OCI-M1 (cell line): ENCODE results near the gene C14orf180.

Experiments used
- DNase-seq: peaks from one replicate; lab custom pipeline; 2025; lab: John Stamatoyannopoulos, UW

The C14orf180 gene

DNA sequence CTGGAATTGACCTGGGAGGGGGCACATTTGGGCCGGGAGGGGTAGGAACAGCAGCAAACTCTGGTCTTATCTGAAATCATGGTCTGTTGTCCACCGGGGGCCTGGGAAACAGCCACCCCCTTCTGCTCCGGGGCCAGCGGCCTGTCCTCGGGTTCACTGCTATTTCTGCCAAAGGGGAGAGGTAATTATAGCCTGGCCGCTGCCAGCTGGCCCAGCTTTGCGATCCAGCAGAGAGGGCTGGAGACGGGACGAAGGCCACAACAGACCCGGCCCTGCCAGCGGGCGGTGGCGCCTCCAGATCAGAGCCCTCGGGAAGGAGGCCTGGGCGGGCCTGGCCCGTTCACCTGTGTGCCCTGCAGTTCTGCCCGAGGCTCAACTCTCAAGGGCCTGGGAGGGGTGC lies at the start of gene C14orf180:
C14orf180 (plus strand) TSS at position 258 of the 400 bp plus-strand sequence. CDS start 6,667 bp downstream, outside the sequence.
- DNase-seq: no peak

DNA sequence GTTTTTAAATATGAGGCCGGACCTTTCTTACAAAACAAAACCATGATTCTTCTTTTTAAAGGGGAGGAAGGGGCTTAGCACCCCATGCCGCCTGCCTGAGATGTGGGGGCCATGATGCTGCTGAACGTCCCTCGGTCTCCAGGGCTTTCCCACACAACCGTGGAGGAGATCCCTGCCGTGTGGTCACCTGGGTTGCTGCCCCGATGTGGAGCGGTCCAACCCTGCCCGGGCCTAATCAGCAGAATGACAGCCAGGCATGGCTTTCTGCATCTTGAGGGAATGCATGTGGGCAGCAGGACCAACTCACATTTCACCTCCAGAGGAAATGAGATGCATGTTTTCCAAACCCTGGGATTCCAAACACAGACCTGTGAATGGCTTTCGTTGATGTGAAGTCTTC lies 48.9 kb upstream of the C14orf180 start:
- no peak for DNase-seq

DNA sequence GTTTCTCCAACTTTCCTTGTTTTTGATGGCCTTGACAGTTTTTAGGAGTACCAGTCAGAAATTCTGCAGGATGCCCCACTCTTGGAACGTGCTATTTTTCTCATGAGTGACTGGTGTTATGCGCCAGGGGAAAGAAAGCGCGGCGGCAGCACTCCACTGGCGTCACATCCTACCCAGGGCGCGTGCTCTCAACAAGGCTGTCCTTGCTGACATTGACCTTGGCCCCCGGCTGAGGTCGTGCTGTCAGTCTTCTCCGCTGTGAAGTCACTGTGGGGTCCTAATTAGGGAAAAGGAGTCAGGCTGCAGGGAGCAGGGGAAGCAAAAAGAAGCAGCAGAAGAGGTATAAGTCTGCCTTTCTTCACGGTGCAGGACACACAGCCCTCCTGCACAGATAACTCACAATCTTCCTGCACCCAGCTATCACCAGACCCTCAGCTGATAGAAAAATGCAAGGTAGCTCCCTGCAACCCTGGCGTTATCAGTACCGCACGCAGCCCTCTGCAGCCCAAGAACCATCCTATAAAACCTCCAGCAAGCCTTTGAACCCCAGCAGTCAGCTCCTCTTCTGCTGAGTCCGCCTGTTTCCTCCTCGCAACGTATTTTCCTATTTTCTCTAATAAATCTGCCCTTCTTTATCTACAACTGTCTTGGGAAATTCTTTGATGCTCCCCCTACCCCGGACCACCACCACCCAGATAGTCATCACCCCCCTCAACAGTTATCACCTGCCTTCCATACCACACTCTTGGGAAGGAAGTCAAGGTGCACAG lies 48.0 kb upstream of the C14orf180 start:
- DNase-seq: no peak

DNA sequence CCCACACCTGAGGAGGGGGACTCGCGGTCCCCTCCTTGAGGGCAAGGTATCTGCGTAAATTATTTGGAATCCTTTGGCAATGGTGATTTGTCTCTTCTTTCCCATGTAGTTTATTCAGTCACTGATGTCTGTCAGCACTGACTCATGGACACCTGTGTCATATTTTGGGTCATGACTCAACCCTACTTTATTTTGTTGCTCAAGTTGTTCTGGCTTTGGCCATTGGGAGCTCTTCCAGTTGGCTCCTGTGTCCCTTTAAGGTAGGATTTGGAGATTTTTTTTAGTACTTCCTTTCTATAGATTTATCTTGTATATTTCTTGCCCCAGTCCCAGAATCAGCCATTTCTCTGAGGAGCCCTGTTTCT lies 47.4 kb upstream of the C14orf180 start:
- no peak for DNase-seq

DNA sequence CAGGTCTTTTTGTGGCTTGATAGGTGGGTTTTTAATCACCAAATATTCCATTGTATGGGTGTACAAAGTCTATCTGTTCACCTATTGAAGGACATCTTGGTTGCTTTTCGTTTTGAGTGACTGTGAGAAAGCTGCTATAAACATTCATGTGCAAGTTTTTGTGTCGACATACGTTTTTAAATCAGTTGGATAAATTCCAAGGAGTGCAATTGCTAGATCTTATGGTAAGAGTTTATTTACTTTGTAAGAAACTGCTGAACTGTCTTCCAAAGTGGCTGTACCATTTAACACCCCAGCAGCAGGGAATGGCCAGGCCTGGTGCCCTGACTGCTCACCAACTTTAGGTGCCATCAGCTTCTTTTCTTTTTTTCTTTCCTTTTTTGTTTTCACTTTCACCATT lies 45.5 kb upstream of the C14orf180 start:
- no peak for DNase-seq

DNA sequence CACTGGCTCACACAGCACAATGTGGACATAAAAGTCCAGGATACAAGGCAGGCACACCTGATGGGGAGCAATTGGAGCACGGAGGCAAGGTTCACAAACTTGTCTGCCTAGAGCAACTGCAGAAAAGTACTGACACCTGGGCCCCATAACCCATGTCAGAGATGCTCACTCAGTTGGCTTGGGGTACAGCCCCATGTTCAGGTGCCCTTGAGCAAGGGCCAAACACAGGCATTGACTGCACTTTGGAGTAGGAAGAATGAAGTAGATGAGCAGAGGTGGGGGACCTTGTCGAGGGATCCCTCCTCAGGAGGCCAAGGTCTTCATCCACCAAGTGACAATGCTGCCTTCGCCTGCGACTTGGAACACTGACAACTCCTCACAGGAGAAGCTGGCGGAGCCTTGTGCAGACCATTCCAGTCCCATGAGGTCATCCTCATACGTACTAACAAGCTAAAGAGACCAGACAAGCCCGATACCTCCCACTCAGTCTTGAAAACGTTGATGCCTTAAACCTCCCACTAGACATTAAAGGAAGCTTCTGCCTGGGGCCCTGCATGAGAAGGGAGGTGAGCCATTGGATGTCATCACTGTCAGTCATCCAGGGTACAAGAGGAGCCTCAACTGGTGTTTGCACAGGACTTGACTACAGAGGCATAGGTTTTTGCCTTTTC lies 42.5 kb upstream of the C14orf180 start:
- DNase-seq: no peak

DNA sequence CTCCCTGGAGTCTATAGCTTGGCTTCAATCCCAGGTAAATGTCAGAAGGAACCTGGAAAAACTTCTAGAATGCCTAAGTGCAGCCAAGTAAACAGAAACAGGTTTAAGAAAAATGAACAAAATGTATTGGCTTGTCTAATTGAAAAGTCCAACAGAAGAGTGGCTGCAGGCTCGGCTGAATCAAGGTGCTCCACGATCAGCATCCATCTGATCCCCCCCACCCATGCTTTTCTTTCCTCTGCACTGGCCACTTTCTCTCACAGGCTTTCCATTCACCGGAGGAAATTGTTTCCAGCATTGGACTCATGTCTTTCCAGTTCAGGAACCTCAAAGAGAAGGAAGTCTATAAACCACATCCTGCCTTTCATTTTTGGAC lies 42.0 kb upstream of the C14orf180 start:
- no peak for DNase-seq

DNA sequence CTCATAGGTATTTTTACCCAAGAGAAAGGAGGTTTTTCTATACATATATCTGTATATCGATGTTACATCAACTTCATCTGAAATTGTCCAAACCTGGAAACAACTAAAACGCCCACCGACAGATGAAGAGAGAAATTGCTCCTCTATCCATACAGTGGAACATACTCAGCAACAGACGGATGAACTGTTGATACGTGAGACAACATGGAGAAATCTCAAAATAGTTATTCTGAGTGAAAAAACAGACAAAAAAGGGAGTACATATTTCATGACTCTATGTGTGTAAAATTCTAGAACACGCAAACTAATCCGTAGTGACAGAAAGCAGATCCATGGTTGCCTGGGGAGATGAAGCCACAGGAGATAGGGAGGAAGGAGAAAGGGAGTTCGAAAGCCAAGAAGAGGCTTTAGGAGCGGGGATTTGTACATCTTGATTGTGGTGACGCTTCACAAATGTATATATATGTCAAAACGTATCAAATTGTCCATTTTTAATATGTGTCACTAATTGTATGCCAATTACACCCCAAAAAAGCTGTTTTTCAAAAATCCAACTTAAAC lies 37.6 kb upstream of the C14orf180 start:
- DNase-seq: no peak

DNA sequence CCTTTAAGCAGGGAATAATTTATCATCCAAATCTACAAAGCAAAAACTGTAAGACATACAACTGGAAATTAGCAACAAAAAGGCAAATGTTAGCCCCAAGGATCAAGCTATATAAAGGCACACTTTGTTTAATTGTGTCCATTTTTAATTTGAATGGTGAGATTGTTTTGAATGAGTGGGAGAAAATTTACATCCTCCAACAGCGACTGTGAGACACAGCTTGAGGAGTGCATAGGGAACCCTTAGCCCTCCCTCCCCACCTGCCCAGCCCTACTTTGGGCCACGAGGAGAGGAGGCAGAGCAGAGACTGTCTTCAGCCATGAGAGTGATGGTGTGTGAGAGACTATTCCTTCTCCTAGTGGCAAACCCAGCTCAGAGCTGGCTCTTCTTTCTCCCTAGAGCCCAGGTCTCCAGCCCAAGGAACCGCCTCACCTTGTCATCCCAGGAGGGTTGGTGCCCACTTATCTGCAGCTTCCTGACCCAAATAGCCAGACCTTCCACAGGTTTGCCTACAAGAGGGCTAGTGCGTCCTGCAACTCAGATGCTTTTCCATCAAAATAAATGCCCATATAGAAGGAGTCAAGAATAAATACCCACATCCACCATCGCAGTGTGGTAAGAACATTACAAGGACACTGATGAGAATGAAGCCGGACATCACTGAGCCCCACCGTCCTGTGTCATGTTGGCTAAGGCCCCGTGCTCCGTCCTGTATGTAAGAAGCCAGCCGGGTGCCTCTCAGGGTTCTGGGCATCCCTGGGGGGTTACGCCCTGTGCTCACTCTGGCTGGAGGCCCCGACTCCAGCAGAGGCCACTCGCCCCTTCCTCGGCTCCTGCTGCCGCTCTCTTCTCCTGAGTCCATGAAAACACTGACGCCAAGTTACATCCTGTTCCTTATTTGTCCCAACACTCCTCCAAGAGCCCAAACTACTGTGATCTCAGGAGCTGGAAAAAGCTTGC lies 36.4 kb upstream of the C14orf180 start:
- no peak for DNase-seq

DNA sequence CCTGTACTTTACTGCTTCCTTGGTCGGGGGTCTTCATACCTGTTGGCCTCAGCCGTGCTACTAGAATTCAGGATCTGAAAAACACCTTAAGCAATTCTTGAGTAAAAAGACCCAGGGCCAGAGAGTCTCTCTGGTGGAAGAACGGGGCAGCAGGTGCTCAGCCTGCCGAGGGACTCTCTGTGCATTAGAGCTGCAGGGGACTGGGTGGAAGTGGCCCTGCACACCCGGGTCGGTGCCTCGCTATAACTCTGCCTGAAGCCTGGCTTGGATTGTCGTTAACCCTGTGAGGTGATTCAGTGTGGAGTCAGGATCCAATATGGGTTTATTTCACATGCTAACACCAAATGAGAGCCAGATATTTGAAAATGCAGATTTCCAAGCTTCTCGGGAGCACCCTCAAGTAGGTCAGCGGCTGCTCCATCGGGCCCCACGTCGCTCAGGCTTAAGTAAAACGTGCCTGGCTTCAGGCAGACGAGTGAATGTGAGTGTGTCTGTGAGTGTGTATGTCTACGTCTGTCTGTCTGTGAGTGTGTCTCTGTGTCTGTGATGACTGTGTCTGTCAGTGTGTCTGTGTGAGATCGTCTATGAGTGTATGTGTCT lies 35.1 kb upstream of the C14orf180 start:
- no peak for DNase-seq

DNA sequence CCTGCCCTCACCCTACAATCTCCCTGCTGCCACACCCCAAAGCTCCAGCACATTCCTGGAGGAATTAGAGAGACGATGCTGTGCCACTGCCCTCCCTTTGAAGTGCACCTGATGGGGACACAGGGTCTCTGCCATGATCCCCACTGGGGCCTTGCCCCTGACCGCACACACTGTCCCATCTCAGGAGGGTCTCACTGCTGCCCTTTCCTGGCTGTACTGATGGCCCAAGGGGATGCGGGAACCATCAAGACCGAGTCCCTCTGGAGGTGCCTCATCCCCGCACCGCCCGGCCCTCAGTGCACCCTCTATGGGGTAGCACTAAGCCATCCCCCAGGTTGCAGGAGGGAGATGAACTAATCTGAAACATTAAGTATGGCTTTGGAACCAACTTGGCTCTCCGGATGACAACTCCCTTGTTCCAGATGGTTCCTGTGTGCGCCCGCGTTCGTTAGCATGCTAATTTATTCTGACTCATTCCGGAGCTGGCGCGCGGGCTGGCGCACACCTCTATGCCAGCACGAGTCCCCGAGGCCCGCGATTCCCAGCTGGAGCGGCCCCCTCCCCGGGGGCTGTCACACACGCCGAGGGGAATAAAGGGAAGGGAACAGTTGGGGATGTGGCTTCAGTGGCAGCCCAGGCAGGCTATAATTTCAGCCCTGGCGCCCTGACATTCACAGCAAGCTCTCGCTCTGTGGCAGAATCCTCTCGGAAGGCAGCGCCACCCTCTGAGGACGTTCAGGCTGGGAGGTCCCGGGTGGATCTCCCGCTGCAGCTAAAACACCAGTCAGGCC lies 34.2 kb upstream of the C14orf180 start:
- no peak for DNase-seq

DNA sequence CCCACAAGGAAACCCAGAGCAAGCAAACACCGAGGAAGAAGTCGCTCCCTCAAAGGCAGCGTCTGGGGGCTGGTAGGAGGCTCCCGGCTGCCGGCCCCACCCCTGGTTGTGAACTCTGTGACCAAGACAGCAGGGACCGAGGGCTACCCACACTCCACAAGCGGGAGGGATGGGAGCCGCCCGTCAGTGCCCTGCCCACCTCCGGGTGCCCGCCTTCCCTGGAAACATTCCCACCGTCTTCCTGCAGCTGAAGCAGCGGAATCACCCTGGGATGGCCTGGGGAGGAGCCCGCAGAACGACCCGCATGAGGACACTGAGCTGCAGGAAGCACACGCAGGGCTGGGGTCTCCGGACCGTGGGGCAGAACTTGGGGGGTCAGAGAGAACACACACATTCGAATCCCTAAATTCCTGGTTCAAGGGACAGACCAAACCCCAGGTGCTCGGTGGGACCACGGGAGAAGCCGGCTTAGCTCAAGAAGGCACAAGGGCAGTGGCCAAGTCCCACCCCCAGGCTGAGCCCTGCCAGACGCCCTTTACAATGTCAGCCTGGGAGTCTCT lies 33.5 kb upstream of the C14orf180 start:
- no peak for DNase-seq

DNA sequence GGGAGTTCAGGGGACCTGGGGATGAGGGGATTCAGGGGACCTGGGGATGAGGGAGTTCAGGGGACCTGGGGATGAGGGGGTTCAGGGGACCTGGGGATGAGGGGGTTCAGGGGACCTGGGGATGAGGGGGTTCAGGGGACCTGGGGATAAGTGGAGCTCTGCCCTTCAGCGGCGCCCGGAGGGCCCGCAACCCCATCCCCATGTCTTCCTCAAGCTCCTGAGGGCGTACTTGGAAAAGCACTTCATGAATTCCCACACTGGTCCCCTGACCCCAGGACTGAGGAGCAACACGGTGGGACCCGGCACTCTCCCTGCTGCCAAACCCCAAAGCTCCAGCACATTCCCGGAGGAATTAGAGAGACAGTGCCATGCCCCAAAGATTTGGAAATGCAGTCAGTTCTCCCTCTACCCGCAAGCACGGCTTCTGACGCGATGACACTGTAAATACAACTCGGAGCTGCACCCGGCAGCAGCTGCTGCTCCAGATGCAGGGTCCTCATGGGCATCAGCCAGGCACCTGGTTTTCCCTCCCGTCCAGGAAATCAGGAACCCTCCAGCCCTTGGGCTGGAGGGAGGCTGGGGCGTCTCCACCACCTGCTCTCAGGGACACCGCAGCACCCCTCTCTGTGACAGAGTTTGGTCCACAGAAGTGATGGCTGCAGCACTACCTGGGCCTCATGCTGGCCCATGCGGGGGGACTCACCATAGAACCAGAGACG lies 32.8 kb upstream of the C14orf180 start:
- DNase-seq: no peak

DNA sequence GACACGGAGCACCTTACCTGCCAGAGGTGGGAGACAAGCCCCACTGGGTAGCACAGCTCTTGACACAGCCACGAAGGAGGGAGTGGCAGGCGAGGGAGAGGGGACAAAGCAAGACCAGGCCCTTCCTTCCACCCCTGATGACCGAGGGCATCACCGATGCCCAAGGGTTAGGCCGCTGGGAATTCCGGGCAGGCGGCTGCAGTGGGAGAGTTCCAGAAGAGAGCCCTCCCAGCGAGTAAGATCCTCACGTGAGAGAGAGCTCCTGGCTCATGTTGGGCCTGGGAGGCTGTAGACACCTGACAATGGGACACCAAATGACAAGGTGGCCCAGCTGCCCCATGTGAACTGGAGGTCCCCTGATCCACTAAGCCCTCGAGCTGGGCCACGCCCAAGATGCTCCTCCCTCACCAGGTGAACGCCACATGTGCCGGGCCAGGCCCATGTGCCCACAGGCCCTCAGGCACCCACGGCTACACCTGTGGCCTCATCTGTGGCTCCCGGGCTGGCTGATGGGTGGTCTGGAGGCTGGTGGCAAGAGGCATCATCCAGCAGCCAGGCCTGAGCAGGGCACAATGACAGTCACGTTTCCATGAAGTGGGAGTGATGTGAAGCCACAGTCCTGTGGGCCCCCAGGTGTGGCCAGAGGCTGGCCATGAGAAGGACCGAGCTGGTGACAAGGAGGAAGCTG lies 32.1 kb upstream of the C14orf180 start:
- DNase-seq: no peak

DNA sequence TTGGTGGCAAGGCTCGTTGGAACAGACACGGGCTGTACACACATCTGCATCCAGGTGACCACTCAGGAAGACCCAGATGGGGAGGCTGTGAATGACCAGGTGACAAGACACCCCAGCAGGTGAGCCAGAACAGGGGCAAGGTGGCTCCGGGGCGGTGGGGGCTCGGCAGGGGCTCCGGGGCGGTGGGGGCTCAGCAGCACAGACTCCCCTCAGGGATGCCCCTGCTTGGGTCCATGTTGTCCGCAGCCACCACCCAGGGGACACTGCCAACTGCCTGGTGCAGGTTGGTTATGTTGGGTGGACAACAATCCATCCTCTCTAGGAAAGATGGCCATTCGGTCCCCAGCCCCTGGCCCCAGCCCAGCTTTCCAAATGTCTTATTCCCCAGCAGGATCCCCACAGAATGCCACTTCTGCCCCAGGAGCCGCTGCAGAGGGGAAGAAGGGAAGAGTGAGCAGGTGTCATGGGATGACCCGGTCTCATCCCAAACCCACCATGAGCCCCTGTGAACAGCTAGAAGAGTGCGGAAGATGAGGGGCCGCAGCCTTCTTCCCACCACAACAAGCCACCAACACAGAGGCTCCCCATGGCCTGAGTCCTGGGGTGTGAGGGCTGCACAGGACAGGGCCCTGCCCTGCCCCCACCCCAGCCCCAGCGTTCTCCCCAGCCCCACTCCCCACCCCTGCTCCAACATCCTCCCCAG lies 31.4 kb upstream of the C14orf180 start:
- no peak for DNase-seq

DNA sequence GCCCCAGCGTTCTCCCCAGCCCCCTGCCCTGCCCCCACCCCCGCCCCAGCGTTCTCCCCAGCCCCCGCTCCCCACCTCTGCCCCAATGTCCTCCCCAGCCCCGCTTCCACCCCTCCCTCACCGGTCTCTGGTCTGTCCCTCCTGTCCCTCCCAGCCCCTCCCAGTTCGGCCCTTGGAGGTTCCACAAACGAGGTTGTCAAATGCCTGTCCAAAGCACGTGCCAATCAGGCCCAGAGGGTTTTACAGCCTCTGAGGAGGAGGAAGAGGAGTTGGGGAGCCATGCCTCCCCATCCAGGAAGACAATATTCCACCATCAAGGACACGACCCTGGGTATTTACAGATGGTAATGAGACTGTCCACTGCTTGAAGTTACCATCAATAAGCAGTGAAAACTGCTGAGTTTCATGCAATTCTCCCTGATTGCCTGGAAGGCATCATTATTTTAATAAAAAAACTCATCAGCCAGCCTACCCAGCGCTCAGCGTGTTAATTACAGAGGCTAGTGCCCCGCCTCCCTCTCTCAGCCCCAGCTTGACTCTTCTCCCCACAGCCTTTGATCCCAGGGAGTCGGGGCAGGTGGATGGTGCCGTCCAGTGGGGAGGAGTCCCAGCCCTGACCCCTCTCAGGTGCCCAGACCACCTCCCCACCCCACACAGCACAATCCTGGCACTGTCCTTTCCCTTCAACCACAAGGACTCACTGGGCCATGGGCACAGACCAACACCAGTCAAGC lies 30.6 kb upstream of the C14orf180 start:
- DNase-seq: no peak

DNA sequence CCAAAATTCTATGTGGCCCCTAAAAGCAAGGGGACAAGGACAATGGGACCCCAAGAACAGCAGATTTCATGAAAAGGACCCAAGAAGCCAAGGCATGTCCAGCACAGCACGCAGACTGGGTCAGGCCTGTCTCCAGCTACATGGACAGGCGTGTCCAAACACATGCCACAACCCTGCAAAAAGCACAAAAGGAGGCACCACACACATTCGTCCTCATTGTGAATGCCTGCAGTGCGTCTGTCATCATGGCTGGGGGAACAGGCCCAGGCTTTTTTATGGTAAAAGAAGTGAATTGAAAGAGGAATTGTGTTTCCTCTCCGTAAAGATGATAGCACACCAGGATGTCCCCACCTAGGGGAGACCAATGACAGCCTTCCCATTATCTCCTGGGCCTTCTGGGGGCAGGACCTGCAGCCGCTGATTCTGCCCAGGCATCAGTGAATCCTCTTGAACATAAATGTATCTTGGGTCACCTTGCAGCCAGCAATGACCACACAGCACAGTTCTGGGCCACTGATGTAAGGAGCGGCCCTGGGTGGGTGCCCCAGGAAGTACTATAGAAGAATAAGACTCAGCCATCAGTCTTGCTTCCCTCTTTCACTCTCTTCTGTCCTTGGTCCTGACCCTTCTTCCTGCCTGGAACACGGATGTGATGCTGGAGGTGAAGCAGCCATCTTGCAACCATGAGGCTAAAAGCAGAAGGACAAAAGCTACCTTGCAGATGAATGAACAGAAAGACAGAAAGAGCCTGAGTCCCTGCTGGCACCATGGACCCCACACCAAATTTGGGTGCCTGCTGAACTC lies 29.8 kb upstream of the C14orf180 start:
- DNase-seq: no peak
